Astrocyte of the cerebellum (primary cell): Measurements from ENCODE around the gene NCAPD2.

Experiments
- DNase-seq: peaks from one replicate; pipeline ENCODE4 v3.0.0-alpha.2; 2011; ENCODE audit warnings: low read depth
- H3K4me3 ChIP-seq: 2 replicates; pipeline ENCODE4 v1.5.1; 2011; ENCODE audit warnings: mild to moderate bottlenecking, low read depth, low read length, moderate library complexity
- in situ Hi-C: cut with HindIII; loops from 2 replicates; pipeline ENCODE4 v1.10.0; 2017; ENCODE audit warnings: low sequenced_read_pairs
- TF ChIP-seq, protein P1 (sequence below): IDR thresholded peaks from 2 replicates; pipeline ENCODE4 v1.5.1; 2012; ENCODE audit warnings: low read length, low read depth, moderate library complexity, mild to moderate bottlenecking; ENCODE audit errors: missing control alignments

The NCAPD2 gene

DNA sequence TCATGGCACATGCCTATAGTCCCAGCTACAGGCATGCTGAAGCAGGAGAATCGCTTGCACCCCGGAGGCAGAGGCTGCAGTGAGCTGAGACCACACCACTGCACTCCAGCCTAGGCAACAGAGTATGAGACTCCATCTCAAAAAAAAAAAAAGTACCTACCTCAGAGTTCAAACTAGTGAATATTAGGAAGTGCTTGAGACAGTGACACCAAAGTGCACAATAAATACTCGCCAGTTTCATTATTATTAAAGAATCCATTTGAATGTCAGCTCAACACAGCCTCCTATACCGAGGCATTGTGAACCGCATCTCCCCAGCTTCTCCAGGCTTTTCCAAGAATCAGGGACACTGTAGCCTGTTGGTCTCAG is 45.4 kb downstream of the NCAPD2 start:
- H3K4me3 ChIP-seq, result no peak overlapping the region
- TF ChIP-seq, protein P1, sequence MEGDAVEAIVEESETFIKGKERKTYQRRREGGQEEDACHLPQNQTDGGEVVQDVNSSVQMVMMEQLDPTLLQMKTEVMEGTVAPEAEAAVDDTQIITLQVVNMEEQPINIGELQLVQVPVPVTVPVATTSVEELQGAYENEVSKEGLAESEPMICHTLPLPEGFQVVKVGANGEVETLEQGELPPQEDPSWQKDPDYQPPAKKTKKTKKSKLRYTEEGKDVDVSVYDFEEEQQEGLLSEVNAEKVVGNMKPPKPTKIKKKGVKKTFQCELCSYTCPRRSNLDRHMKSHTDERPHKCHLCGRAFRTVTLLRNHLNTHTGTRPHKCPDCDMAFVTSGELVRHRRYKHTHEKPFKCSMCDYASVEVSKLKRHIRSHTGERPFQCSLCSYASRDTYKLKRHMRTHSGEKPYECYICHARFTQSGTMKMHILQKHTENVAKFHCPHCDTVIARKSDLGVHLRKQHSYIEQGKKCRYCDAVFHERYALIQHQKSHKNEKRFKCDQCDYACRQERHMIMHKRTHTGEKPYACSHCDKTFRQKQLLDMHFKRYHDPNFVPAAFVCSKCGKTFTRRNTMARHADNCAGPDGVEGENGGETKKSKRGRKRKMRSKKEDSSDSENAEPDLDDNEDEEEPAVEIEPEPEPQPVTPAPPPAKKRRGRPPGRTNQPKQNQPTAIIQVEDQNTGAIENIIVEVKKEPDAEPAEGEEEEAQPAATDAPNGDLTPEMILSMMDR, result no peak
- no peak for DNase-seq
- in situ Hi-C loops, result no loop called here

DNA sequence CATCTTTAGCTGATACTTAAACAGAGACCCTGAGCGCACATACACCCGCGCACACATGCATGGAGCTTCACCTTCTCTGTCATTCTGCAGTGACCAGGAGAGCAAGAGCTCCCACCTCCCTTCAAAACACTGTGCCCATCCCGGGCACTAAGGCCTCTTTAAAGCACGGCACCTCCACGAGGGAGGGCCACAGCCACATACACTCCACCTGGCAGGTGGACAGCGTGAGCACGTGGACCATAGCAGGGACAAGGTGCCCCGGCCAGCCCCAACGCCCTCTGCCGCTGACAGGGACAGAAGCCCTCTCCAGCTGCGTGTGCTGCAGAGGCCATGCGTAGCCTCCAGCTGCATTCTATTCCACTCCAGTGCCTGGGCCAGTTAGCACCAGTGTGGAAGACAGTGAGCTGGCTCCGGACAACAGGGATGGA is 45.8 kb downstream of the NCAPD2 start:
- H3K4me3 ChIP-seq, result no peak overlapping the region
- DNase-seq, result no peak
- in situ Hi-C loops, result no loop called here
- TF ChIP-seq, protein P1, result no peak

DNA sequence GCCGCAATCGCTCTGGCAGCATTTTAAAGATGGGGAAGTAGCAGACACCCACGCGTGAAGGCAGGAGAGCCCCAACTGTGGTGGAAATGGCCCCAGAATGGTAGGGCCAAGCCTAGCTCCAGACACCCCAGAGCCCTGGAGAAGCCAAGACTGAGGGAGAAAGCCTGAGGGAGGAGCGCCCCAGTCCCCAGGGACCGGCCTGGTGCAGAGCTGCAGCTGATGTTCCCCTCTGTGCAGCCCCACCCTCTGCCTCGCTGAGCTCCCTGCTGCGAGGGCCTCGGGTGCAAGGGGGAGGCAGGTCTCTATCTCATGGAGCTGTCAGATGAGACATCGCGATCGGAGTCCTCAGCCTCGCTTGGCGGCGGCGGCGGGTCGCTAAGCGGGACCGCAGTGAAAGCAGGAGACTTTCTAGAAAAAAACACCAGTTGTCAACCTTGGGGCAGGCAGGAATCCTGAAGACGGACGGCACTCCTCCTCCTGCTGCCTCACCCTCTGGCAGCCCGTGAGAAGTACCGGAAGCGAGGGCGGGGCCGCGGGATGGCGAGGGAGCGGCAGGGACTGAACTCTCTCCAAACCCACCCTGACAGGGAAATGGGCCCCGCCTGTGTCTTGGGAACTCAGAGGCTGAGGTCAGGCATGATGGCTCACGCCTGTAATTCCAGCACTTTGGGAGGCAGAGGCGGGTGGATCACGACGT is 46.4 kb downstream of the NCAPD2 start:
- TF ChIP-seq, protein P1, result no peak

DNA sequence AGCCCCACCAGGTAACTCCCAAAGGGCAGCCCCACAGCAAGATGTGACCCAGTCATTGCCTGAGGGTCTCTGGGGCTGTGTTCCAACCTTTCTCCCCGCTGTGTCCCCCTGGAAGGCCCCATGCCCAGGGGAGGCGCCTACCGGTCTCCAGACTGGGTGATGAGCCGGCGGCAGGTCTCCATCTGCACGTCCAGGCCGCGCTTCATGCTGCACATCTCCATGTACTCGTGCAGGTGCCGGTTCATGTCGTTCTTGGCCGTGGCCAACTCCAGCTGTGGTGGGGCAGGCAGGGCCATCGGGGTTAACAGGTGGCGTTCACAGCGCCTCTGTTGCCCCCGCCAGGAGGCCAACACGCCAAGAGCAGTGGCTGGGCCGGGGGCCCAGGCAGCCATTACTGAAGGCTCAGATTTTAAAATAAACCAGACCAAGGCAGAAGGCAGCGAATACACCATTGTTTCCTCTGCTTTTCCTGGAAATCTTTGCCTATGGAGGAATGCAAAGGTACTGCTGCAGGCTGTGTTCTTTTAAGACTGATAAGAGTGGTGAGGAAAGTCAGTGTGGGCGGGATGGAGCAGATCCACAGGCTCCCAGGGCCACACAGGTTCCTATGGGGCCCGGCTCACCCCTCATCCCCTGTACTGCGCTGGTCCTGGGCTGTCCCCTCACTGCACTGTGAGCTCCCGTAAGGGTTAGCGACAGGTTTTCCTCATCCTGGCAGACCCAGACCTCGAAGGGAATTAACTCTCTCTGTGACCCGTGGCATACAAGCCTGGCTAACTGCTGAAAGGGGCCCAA is 47.7 kb downstream of the NCAPD2 start:
- TF ChIP-seq, protein P1, result no peak
- no peak for DNase-seq
- H3K4me3 ChIP-seq, result no peak overlapping the region
- in situ Hi-C loops, result no loop called here

More for the DNA sequence above, 46.4 kb downstream of the NCAPD2 start:
- peak; percentile 59 for DNase-seq
- H3K4me3 ChIP-seq, result no peak overlapping the region
- in situ Hi-C loops, result no loop called here

DNA sequence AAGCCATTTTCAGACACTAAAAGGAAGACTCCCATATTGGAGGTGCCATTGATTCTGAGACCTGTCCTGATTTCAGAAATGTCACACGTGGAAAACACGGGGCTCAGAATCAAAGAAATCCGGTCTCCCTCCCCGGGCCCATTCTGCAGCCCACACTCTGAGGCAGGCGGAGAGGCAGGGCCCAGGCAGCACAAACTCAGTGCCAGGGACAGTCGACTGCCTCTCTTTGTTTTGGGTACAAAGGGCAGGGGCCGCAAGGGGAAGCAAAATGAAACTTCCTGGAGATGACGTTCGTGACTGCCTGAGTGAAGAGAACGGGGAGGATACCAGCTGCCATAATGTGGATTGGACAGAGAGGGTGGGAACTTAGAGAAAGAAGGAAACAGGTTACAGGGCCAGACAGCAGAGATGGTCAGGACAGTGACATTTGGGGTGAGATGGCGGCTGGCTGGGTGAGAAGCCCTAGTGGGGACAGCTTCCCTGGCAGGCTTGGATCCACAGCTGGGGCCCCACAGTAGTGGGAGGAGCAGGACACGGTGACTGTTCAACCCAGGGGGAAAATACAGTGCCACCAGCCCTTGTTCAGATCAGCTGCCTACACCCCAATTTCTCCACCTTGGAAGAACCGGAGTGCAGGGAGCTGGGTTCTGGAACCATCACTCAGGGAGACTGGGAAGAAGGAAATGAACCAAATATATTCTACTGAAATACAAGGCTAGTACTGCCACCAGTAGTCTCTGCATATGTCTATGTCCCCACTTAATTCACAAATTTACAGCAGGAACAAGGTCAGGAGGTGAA is 48.5 kb downstream of the NCAPD2 start:
- in situ Hi-C loops, result no loop called here
- DNase-seq, result no peak
- no peak overlapping the region for H3K4me3 ChIP-seq
- TF ChIP-seq, protein P1, result no peak

DNA sequence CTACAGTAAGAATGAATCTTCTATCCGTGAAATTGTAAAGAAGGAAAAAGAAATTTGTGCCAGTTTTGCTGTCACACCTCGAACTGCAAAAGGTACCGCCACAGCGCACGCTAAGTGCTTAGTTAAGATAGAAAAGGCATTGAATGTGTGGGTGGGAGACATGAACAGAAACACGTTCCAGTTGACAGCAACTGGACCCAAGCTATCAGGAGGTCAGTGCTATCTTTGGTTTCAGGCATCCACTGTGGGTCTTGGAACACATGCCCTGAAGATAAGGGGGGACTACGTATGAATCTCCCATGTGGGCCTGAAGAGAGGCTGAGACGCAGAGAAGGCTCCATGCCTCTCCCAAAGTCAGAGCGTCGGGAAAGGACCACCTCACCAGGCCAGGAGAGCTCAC is 52.1 kb downstream of the NCAPD2 start:
- DNase-seq, result no peak
- in situ Hi-C loops, result no loop called here
- TF ChIP-seq, protein P1, result no peak
- no peak overlapping the region for H3K4me3 ChIP-seq
